ENCODE results near the gene AGAP6.
"Not testable (repeated sequence)": the region's sequence is repeated elsewhere in the genome, so short reads cannot be mapped to it uniquely, and the experiment has no call there.

The AGAP6 gene

DNA sequence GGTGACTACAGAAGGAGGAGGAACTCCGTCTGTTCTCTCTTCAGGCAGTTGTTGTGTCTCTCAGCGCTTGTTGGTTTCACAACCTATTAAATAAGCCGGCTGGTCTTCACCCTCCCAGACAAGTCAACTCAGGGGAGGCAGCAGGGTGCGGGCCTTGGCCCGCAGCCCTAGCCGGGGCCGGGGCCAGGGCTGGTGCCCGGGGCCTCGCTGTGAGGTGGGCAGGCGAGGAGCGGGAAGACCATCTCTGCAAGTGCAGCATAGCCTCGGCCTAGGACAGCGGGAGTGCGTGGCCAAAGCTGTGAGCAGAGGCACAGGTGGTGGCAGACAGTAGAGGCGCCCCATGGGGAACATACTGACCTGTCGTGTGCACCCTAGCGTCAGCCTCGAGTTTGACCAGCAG is at the start of gene AGAP6:
Gene AGAP6 (plus strand): TSS at position 31 of the 400 bp plus-strand sequence. CDS start 310 bp downstream, at position 341.
- not testable (repeated sequence) for DNase-seq (ENCODE audit: low read depth, low spot score); H3K9me3 ChIP-seq (ENCODE audit: insufficient read depth, low read length); H3K9ac ChIP-seq (ENCODE audit: insufficient read length, low read depth); H3K4me1 ChIP-seq (ENCODE audit: insufficient read depth, insufficient read length); H3K27me3 ChIP-seq (ENCODE audit: insufficient read depth, insufficient read length); H3K4me3 ChIP-seq (ENCODE audit: insufficient read length, low read depth); H3K36me3 ChIP-seq (ENCODE audit: insufficient read depth, insufficient read length, low read length)

DNA sequence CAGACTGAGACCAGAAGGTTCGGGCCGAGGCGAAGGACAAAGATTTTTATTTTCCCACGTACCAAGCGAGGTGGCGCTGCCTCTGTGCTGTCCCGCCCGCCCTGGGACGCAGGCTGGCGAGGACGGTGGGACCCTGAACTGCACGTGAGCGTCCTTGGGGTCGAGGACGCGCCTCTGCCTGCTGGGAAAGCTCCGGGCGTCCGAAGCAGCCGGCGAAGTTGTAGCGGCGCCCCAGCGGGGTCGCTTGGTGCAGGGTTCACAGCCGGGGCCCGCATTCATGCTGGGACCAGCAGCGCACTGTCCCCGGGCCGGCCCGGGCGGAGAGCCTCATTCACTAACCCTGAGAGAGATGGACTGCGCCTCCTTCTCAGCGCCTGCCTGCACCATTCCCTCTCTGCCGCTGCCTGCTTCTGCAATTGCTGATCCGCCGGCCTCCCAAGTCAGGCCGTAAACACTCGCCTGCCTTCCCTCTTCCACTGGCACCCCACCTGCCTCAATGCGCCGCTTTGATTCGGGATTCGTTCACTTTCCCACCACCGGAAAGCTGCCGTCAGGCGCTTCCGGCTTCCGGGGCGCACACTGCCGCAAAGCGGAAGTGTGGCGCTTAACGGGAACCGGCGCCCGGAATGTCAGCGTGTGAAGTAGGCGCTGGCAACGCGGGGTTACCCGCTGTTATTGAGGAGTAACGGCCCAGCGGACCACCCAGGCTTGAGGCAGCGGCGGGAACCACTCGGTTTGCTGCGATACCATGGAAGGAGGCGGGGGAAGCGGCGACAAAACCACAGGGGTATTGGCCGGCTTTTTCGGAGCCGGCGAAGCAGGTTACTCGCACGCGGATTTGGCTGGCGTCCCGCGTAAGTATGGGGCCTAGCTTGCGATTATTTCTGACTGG is 46.5 kb upstream of the AGAP6 start, which contains the start of the genes PARG and TIMM23B:
Gene PARG (minus strand): TSS at position 581 of the 892 bp plus-strand sequence. CDS start 302 bp downstream, at position 279.
Gene TIMM23B (plus strand): TSS at position 607 of the 892 bp plus-strand sequence. CDS start 142 bp downstream, at position 749.
- peak within 1 kb of the TSS; percentile 71 for H3K4me3 ChIP-seq (ENCODE audit: insufficient read length, low read depth)
- DNase-seq (ENCODE audit: low read depth, low spot score), result peak; percentile 57
- H3K27me3 ChIP-seq (ENCODE audit: insufficient read depth, insufficient read length); H3K36me3 ChIP-seq (ENCODE audit: insufficient read depth, insufficient read length, low read length); H3K4me1 ChIP-seq (ENCODE audit: insufficient read depth, insufficient read length); H3K9me3 ChIP-seq (ENCODE audit: insufficient read depth, low read length): not testable (repeated sequence)
- H3K9ac ChIP-seq (ENCODE audit: insufficient read length, low read depth), result peak within 1 kb of the TSS; percentile 87

DNA sequence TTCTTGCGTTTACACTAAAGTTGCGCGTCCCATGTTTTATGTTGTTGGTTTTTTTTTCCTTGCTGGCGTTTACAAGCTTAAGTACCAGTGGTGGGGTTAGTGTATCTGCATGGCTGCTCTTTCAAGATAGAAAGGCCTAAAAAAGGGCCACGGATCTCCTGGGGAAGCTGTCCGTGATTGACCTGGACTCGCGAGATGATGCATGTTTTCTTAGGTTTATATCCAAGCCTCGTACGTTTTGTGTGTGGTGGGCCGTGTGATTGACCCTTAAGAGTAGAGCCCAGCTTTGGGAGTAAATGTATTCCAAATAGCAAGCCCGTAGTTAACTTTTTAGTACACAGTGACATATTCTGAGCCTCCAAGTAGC is 45.9 kb upstream of the AGAP6 start:
- not testable (repeated sequence) for H3K36me3 ChIP-seq (ENCODE audit: insufficient read depth, insufficient read length, low read length); H3K9me3 ChIP-seq (ENCODE audit: insufficient read depth, low read length); DNase-seq (ENCODE audit: low read depth, low spot score); H3K4me1 ChIP-seq (ENCODE audit: insufficient read depth, insufficient read length); H3K27me3 ChIP-seq (ENCODE audit: insufficient read depth, insufficient read length)
- peak overlapping the region; percentile 87 for H3K9ac ChIP-seq (ENCODE audit: insufficient read length, low read depth)
- H3K4me3 ChIP-seq (ENCODE audit: insufficient read length, low read depth), result peak overlapping the region; percentile 71

DNA sequence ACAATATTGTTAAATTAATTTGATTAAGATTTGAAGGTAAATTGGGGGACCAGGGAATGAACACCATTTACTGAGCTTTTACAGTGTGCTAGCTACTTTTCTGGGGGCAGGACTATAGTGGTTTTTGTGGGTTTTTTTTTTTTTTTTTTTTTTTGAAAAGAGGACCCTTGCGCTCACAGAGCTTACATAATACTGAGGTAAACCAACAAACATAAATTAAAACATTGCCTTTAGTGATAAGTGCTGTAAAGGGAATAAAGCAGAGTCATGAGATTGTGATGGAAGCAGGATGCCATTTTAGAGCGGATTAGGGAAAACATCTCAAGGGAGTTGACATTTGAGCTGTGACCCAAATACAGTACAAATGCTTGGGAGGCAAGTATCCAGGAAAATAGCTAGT is 44.6 kb upstream of the AGAP6 start:
- not testable (repeated sequence) for DNase-seq (ENCODE audit: low read depth, low spot score); H3K9me3 ChIP-seq (ENCODE audit: insufficient read depth, low read length); H3K9ac ChIP-seq (ENCODE audit: insufficient read length, low read depth); H3K27me3 ChIP-seq (ENCODE audit: insufficient read depth, insufficient read length); H3K4me3 ChIP-seq (ENCODE audit: insufficient read length, low read depth); H3K4me1 ChIP-seq (ENCODE audit: insufficient read depth, insufficient read length); H3K36me3 ChIP-seq (ENCODE audit: insufficient read depth, insufficient read length, low read length)

DNA sequence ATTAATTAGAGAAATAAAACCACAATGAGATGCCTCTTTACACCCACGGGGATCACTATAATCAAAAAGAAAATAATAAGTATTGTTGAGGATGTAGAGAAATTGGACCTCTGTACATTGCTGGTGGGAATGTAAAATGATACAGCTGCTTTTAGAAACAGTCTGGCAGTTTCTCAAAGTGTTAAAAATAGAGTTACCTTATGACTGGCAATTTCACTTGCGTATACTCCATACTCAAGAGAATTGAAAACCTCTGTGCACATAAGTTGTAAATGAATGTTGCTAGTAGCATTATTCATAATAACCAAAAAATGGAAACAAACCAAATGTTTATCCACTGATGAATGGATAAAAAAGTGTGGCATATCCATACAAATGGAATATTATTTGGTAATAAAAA is 40.1 kb upstream of the AGAP6 start:
- H3K27me3 ChIP-seq (ENCODE audit: insufficient read depth, insufficient read length); H3K36me3 ChIP-seq (ENCODE audit: insufficient read depth, insufficient read length, low read length); DNase-seq (ENCODE audit: low read depth, low spot score); H3K4me1 ChIP-seq (ENCODE audit: insufficient read depth, insufficient read length); H3K9me3 ChIP-seq (ENCODE audit: insufficient read depth, low read length); H3K4me3 ChIP-seq (ENCODE audit: insufficient read length, low read depth); H3K9ac ChIP-seq (ENCODE audit: insufficient read length, low read depth): not testable (repeated sequence)

DNA sequence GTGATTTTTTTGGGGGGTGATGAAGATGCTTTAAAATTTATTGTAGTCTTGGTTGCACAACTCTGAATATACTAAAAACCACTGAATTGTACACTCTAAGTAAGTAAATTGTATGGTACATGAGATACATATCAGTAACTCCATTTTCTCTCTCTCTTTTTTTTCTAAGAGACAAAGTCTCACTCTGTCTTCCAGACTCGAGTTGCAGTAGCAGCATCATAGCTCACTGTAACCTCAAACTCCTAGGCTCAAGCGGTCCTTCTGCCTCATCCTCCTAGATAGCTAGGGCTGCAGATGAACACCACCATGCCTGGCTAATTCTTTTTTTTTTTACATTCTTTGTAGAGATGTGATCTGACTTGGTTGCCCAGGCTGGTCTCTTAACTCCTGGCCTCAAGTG is 39.5 kb upstream of the AGAP6 start:
- not testable (repeated sequence) for H3K9ac ChIP-seq (ENCODE audit: insufficient read length, low read depth); H3K4me3 ChIP-seq (ENCODE audit: insufficient read length, low read depth); H3K27me3 ChIP-seq (ENCODE audit: insufficient read depth, insufficient read length); H3K36me3 ChIP-seq (ENCODE audit: insufficient read depth, insufficient read length, low read length); H3K9me3 ChIP-seq (ENCODE audit: insufficient read depth, low read length); H3K4me1 ChIP-seq (ENCODE audit: insufficient read depth, insufficient read length); DNase-seq (ENCODE audit: low read depth, low spot score)

DNA sequence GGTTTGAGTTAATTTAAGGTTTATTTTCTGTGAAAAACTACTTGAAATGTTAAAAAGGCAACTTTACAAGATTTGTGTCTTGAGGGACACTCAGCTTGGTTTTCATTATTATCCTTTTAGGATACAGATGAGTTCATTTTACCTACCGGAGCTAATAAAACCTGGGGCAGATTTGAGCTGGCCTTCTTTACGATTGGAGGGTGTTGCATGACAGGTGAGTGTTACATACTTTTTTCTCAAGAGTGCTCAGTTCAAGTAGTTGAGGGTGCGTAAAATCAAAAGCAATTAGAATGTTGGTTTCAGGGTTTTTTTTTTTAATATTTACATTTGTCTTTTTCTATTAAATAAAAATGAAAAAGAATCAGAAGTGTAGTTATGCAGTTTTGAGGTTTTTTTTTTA is 36.2 kb upstream of the AGAP6 start:
- H3K9me3 ChIP-seq (ENCODE audit: insufficient read depth, low read length); H3K9ac ChIP-seq (ENCODE audit: insufficient read length, low read depth); H3K4me3 ChIP-seq (ENCODE audit: insufficient read length, low read depth); H3K27me3 ChIP-seq (ENCODE audit: insufficient read depth, insufficient read length); DNase-seq (ENCODE audit: low read depth, low spot score); H3K36me3 ChIP-seq (ENCODE audit: insufficient read depth, insufficient read length, low read length); H3K4me1 ChIP-seq (ENCODE audit: insufficient read depth, insufficient read length): not testable (repeated sequence)

DNA sequence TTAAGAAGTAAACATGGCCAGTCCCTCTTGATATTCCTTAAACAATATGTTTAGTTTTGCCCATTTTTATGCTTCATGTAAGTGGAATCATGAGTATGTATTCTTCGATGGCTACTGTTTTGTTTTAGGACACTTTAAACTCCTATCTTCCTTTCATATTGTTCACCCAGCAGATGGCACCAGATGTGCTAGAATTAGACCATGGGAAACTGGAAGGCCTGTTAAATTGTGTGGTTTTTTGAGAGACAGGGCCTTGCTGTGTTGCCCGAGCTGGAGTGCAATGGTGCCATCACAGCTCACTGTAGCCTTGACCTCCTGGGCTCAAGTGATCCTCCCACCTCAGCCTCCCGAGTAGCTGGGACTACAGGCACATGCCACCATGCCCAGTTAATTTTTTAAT is 35.1 kb upstream of the AGAP6 start:
- DNase-seq (ENCODE audit: low read depth, low spot score); H3K9me3 ChIP-seq (ENCODE audit: insufficient read depth, low read length); H3K9ac ChIP-seq (ENCODE audit: insufficient read length, low read depth): not testable (repeated sequence)

DNA sequence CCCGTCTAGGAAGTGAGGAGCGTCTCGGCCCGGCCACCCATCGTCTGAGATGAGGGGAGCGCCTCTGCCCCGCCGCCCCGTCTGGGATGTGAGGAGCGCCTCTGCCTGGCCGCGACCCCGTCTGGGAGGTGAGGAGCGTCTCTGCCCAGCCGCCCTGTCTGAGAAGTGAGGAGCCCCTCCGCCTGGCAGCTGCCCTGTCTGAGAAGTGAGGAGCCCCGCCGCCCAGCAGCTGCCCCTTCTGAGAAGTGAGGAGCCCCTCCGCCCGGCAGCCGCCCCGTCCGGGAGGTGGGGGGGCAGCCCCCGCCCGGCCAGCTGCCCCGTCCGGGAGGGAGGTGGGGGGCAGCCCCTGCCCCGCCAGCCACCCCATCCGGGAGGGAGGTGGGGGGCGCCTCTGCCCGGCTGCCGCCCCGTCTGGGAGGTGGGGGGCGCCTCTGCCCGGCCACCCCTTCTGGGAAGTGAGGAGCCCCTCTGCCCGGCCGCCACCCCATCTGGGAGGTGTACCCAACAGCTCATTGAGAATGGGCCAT is 17.8 kb upstream of the AGAP6 start:
- not testable (repeated sequence) for H3K36me3 ChIP-seq (ENCODE audit: insufficient read depth, insufficient read length, low read length); H3K27me3 ChIP-seq (ENCODE audit: insufficient read depth, insufficient read length); H3K4me3 ChIP-seq (ENCODE audit: insufficient read length, low read depth); H3K9me3 ChIP-seq (ENCODE audit: insufficient read depth, low read length); H3K9ac ChIP-seq (ENCODE audit: insufficient read length, low read depth); DNase-seq (ENCODE audit: low read depth, low spot score); H3K4me1 ChIP-seq (ENCODE audit: insufficient read depth, insufficient read length)

More for the DNA sequence above, 35.1 kb upstream of the AGAP6 start:
- H3K27me3 ChIP-seq (ENCODE audit: insufficient read depth, insufficient read length); H3K4me3 ChIP-seq (ENCODE audit: insufficient read length, low read depth); H3K4me1 ChIP-seq (ENCODE audit: insufficient read depth, insufficient read length): not testable (repeated sequence)
- peaks cover 12% of the 10 kb centered on the region for H3K36me3 ChIP-seq (ENCODE audit: insufficient read depth, insufficient read length, low read length)

DNA sequence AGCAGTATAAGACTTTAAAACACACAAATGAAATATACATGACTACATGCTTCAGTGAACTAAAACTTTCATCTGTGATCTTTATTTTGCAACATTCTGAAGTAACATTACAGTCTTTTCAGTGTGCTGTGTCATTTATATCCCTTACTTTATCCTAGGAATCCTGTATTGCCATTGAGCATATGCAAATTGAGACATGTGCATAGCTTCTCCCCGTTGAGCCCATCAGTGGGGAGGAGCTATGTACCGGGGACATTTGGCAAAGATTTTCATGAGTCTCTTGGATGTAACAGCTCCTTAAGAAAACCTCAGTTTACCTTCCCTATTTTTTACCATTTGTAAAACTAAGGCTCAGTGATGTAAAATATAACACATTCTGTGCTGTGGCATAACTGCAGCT is 16.7 kb upstream of the AGAP6 start:
- not testable (repeated sequence) for H3K27me3 ChIP-seq (ENCODE audit: insufficient read depth, insufficient read length); H3K4me3 ChIP-seq (ENCODE audit: insufficient read length, low read depth); H3K9me3 ChIP-seq (ENCODE audit: insufficient read depth, low read length); H3K9ac ChIP-seq (ENCODE audit: insufficient read length, low read depth); H3K36me3 ChIP-seq (ENCODE audit: insufficient read depth, insufficient read length, low read length); DNase-seq (ENCODE audit: low read depth, low spot score); H3K4me1 ChIP-seq (ENCODE audit: insufficient read depth, insufficient read length)

DNA sequence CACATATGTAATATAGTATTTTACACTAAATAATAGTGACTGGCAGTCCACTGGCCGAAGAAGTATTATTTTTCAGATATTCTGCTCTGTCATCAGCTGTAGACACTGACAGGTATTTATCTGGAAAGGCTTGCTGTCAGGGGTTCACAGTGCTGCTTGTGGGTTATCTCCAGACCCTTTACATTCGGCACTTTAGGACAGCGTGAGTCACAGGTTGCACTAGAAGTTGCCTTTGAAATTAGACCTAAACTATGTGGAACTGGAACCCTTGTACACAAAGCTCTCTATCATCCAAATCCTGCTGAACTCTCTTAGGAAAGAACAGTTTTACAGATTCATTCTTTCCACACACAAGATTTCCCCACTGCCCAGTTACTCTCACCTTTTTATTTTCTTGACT is 16.1 kb upstream of the AGAP6 start:
- not testable (repeated sequence) for H3K9me3 ChIP-seq (ENCODE audit: insufficient read depth, low read length); H3K4me3 ChIP-seq (ENCODE audit: insufficient read length, low read depth); H3K9ac ChIP-seq (ENCODE audit: insufficient read length, low read depth); H3K4me1 ChIP-seq (ENCODE audit: insufficient read depth, insufficient read length); H3K36me3 ChIP-seq (ENCODE audit: insufficient read depth, insufficient read length, low read length); DNase-seq (ENCODE audit: low read depth, low spot score); H3K27me3 ChIP-seq (ENCODE audit: insufficient read depth, insufficient read length)

DNA sequence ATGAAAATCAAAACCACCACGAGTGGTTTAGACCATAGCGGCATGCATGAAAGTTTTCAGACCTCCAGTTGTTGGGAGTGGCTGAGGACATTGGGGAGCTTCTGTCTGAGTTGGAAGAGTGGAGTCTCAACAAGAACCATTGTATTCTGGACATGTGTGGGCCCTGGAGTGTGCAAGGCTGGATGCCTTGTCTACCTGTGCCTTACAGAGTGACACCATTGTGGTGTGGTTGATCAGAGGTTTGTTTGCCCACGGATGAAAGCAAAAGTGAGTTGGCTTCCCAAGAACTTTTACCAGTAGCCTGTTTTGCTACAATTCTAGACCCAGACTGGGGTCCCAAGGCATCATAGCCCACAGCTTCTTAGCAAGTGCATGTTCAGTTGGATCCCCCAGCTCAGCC is 10.4 kb upstream of the AGAP6 start:
- H3K27me3 ChIP-seq (ENCODE audit: insufficient read depth, insufficient read length); H3K4me1 ChIP-seq (ENCODE audit: insufficient read depth, insufficient read length); H3K9ac ChIP-seq (ENCODE audit: insufficient read length, low read depth); H3K4me3 ChIP-seq (ENCODE audit: insufficient read length, low read depth); H3K36me3 ChIP-seq (ENCODE audit: insufficient read depth, insufficient read length, low read length); DNase-seq (ENCODE audit: low read depth, low spot score); H3K9me3 ChIP-seq (ENCODE audit: insufficient read depth, low read length): not testable (repeated sequence)

All from NT2/D1 (cell line).